H1 (cell line): ENCODE measurements around the gene PHACTR1. TPM values are rescaled to one million over a fixed set of nuclear protein-coding genes. Genes with fewer than 3 reads are reported as not detected.

Experiments
- CTCF ChIA-PET: fragments of 300-600 bp; sonication (Branson Sonifier 250); formaldehyde crosslinking; loops from one replicate; lab custom pipeline; 2021; ENCODE audit not compliant: partially characterized antibody; lab: Charles Lee
- POLR2A ChIA-PET: fragments of 300-600 bp; sonication (Branson Sonifier 250); formaldehyde crosslinking; loops from one replicate; lab custom pipeline; 2021; ENCODE audit warnings: inconsistent platforms; ENCODE audit not compliant: partially characterized antibody; lab: Charles Lee
- DNase-seq, 2 experiments: peaks; one replicate each; pipeline versions ENCODE4 v3.0.0 to v3.0.0-alpha.2; 2010 to 2022; ENCODE audit warnings: low spot score in 2 of 2, low read depth in 1 of 2, mixed read lengths in 1 of 2
- FAIRE-seq: peaks from 2 replicates; lab custom pipeline; 2011; peaks lifted over from hg19 to GRCh38; lab: Jason Lieb, UNC
- H2AFZ ChIP-seq: 2 replicates; pipeline ENCODE4 v1.8.1; 2012; ENCODE audit warnings: low read length, inconsistent platforms
- H2AK5ac ChIP-seq: 2 replicates; pipeline ENCODE4 v1.6.1; 2013; ENCODE audit warnings: low read depth, low read length
- H2BK120ac ChIP-seq: replicated peaks from 2 replicates; pipeline ENCODE3; 2013; ENCODE audit warnings: low read depth, low read length, inconsistent platforms
- H2BK12ac ChIP-seq: 2 replicates; pipeline ENCODE4 v1.6.1; 2013; ENCODE audit warnings: low read depth, low read length
- H2BK15ac ChIP-seq: 2 replicates; pipeline ENCODE4 v1.6.1; 2013; ENCODE audit warnings: low read length
- H2BK20ac ChIP-seq: 2 replicates; pipeline ENCODE4 v1.6.1; 2013; ENCODE audit warnings: low read length
- H2BK5ac ChIP-seq: 2 replicates; pipeline ENCODE4 v1.6.1; 2013; ENCODE audit warnings: low read depth, low read length
- H3K14ac ChIP-seq: 2 replicates; pipeline ENCODE4 v1.6.1; 2013; ENCODE audit warnings: inconsistent platforms; ENCODE audit not compliant: insufficient read length
- H3K18ac ChIP-seq: 2 replicates; pipeline ENCODE4 v1.6.1; 2013; ENCODE audit warnings: low read length; ENCODE audit errors: extremely low read depth
- H3K23ac ChIP-seq: 2 replicates; pipeline ENCODE4 v1.6.1; 2013; ENCODE audit warnings: inconsistent platforms; ENCODE audit not compliant: insufficient read length
- H3K23me2 ChIP-seq: 2 replicates; pipeline ENCODE4 v1.6.1; 2013; ENCODE audit warnings: low read depth, low read length
- H3K27ac ChIP-seq: 2 replicates; pipeline ENCODE4 v1.6.1; 2011; ENCODE audit warnings: low read depth, low read length, inconsistent platforms
- H3K27me3 ChIP-seq, 4 experiments: replicated peaks in 1 of 4; 1 replicate in 1 of 4; 2 replicates in 3 of 4; pipeline versions ENCODE4 v1.6.1 to v1.8.1; 2011 to 2013; ENCODE audit warnings: low read length in 3 of 4, mild to moderate bottlenecking in 3 of 4, inconsistent platforms in 2 of 4, mixed read lengths in 2 of 4, moderate library complexity in 1 of 4; ENCODE audit not compliant: control insufficient read depth in 3 of 4, insufficient read depth in 3 of 4; ENCODE audit errors: extremely low read depth in 1 of 4
- H3K36me3 ChIP-seq, 4 experiments: 2 replicates each; pipeline versions ENCODE4 v1.6.1 to v1.8.1; 2011 to 2013; ENCODE audit warnings: mild to moderate bottlenecking in 4 of 4, low read length in 3 of 4, moderate library complexity in 2 of 4, control low read depth in 1 of 4, inconsistent platforms in 1 of 4; ENCODE audit not compliant: insufficient read depth in 4 of 4, control insufficient read depth in 2 of 4
- H3K4ac ChIP-seq: replicated peaks from 2 replicates; pipeline ENCODE3; 2013; ENCODE audit warnings: low read length, low read depth, mixed read lengths, inconsistent platforms; ENCODE audit not compliant: insufficient read length
- H3K4me1 ChIP-seq, 4 experiments: replicated peaks in 1 of 4; 1 replicate in 1 of 4; 2 replicates in 3 of 4; pipeline versions ENCODE4 v1.6.1 to v1.8.1; 2011 to 2013; ENCODE audit warnings: low read length in 3 of 4, inconsistent platforms in 2 of 4, mixed read lengths in 1 of 4; ENCODE audit not compliant: insufficient read depth in 4 of 4, control insufficient read depth in 3 of 4
- H3K4me2 ChIP-seq, 2 experiments: 2 replicates each; pipeline versions ENCODE4 v1.6.1 to v1.8.1; 2011 to 2013; ENCODE audit warnings: low read depth in 2 of 2, low read length in 2 of 2, control low read depth in 1 of 2, inconsistent platforms in 1 of 2, mild to moderate bottlenecking in 1 of 2; ENCODE audit not compliant: insufficient read depth in 1 of 2
- H3K4me3 ChIP-seq, 4 experiments: fragments of 200-600, 300-600 bp in 1 of 4; sonication (generic), shearing (Covaris generic), sonication (Bioruptor Twin) in 1 of 4; 2 replicates each; pipeline versions ENCODE4 v1.5.1 to v1.8.1; 2011 to 2016; ENCODE audit warnings: low read length in 4 of 4, low read depth in 3 of 4, control low read depth in 2 of 4, inconsistent platforms in 2 of 4, mild to moderate bottlenecking in 2 of 4, mixed read lengths in 1 of 4, moderate library complexity in 1 of 4; ENCODE audit not compliant: insufficient read depth in 2 of 4; ENCODE audit errors: extremely low read depth in 1 of 4
- H3K56ac ChIP-seq: replicated peaks from 2 replicates; pipeline ENCODE3; 2013; ENCODE audit warnings: low read depth, mild to moderate bottlenecking, mixed read lengths, low read length, inconsistent platforms; ENCODE audit not compliant: insufficient read length
- H3K79me1 ChIP-seq: 2 replicates; pipeline ENCODE4 v1.6.1; 2013; ENCODE audit warnings: low read depth, low read length, control low read depth
- H3K79me2 ChIP-seq, 2 experiments: 2 replicates each; pipeline versions ENCODE4 v1.6.1 to v1.8.1; 2012 to 2013; ENCODE audit warnings: low read length in 2 of 2, mild to moderate bottlenecking in 2 of 2, inconsistent platforms in 1 of 2; ENCODE audit not compliant: insufficient read depth in 2 of 2, control insufficient read depth in 1 of 2
- H3K9ac ChIP-seq, 4 experiments: replicated peaks in 1 of 4; 1 replicate in 1 of 4; 2 replicates in 3 of 4; pipeline versions ENCODE4 v1.6.1 to v1.8.1; 2011 to 2013; ENCODE audit warnings: low read depth in 3 of 4, low read length in 3 of 4, control low read depth in 2 of 4, mild to moderate bottlenecking in 2 of 4, moderate library complexity in 2 of 4, inconsistent platforms in 1 of 4; ENCODE audit errors: extremely low read depth in 1 of 4
- H3K9me3 ChIP-seq, 2 experiments: 2 replicates each; pipeline versions ENCODE4 v1.6.1 to v1.8.1; 2012 to 2013; ENCODE audit warnings: mild to moderate bottlenecking in 2 of 2, moderate library complexity in 2 of 2, control low read depth in 1 of 2, inconsistent platforms in 1 of 2, low read depth in 1 of 2, low read length in 1 of 2, mixed read lengths in 1 of 2; ENCODE audit not compliant: insufficient read depth in 2 of 2
- H4K20me1 ChIP-seq, 2 experiments: replicated peaks in 1 of 2; 2 replicates each; pipeline versions ENCODE3 to v1.8.1; 2011 to 2013; ENCODE audit warnings: inconsistent platforms in 2 of 2, low read length in 2 of 2, mild to moderate bottlenecking in 1 of 2; ENCODE audit not compliant: insufficient read depth in 2 of 2, control insufficient read depth in 1 of 2
- H4K5ac ChIP-seq: 2 replicates; pipeline ENCODE4 v1.6.1; 2013; ENCODE audit warnings: low read length, low read depth, mixed read lengths, inconsistent platforms; ENCODE audit not compliant: insufficient read length
- H4K8ac ChIP-seq: 2 replicates; pipeline ENCODE4 v1.8.0; 2013; ENCODE audit warnings: mild to moderate bottlenecking, moderate library complexity, low read length, inconsistent platforms; ENCODE audit not compliant: insufficient read depth; ENCODE audit errors: extremely low read depth
- H4K91ac ChIP-seq: replicated peaks from 2 replicates; pipeline ENCODE3; 2013; ENCODE audit warnings: low read length, mixed read lengths, inconsistent platforms; ENCODE audit not compliant: insufficient read length
- GTF2F1 ChIP-seq: IDR thresholded peaks from 2 replicates; pipeline ENCODE4 v1.6.1; 2012; ENCODE audit warnings: low read depth, low read length, improper control_type of control experiment, borderline replicate concordance
- JUN ChIP-seq: IDR thresholded peaks from 2 replicates; pipeline ENCODE4 v1.6.1; 2011; ENCODE audit warnings: low read depth, mild to moderate bottlenecking, improper control_type of control experiment, low read length
- SRF ChIP-seq: IDR thresholded peaks from 2 replicates; pipeline ENCODE4 v1.6.1; 2011; ENCODE audit warnings: mild to moderate bottlenecking, low read depth, low read length, moderate library complexity
- WGBS, 2 experiments: shearing (Covaris generic) in 1 of 2; methylation state at CpG; one replicate each; pipeline versions ENCODE4 v1.1.6 to v1.1.7; 2013 to 2015; ENCODE audit warnings: low lambda C conversion rate in 2 of 2, mixed read lengths in 2 of 2, inconsistent platforms in 1 of 2, low coverage in 1 of 2, missing lambda C conversion rate in 1 of 2; ENCODE audit not compliant: insufficient replicate concordance in 2 of 2, insufficient coverage in 1 of 2, insufficient read length in 1 of 2; ENCODE audit errors: extremely low coverage in 1 of 2, missing lambda C conversion rate in 1 of 2; 5-methylcytosine and 5-hydroxymethylcytosine counted together
- polyA plus RNA-seq, 7 experiments: library from polyadenylated mRNA; depleted of rRNA in 3 of 7; stranded (reverse) in 5 of 7; unstranded in 2 of 7; fragments of >200 nt in 5 of 7; fragments of 200-250 nt in 2 of 7; gene quantifications; 1 replicate in 5 of 7; 2 replicates in 1 of 7; 4 replicates in 1 of 7; pipeline versions ENCODE4 v1.2.1 to v1.2.3, GENCODE V29; 2011 to 2013; ENCODE audit warnings: missing spikeins in 2 of 7, mixed read lengths in 2 of 7
- total RNA-seq: library from RNA; stranded (reverse); fragmentation: NEBNext Ultra II Directional; extraction: Animal tissue kit (Norgen Biotek cat#: 25700); gene quantifications from 2 replicates; pipeline ENCODE4 v1.2.1, GENCODE V29; 2021

The PHACTR1 gene
- total and polyA plus RNA-seq, 2 of the 8 experiments (the other 6 are each of a cell fraction or from before 2014, with no cell fraction given): 3.9 to 17.1 TPM

GRCh38 chr6:12811519-12811918 is 95.0 kb downstream of the PHACTR1 start:
- H3K9ac ChIP-seq: no peak overlapping the region
- H2AK5ac ChIP-seq: no peak overlapping the region
- no peak overlapping the region for H3K18ac ChIP-seq
- no peak overlapping the region for H3K23ac ChIP-seq
- H2AFZ ChIP-seq: no peak overlapping the region
- H3K4me3 ChIP-seq: no peak overlapping the region
- no peaks in the 10 kb centered on the region for H3K79me2 ChIP-seq
- H3K56ac ChIP-seq: no peak overlapping the region
- H3K9me3 ChIP-seq: no peaks in the 10 kb centered on the region
- WGBS, 2 experiments: 90% methylated on average over 8 of the region's 8 CpGs; no CpG with 5 or more reads in 1 of the 2 experiments
- CTCF ChIA-PET: interaction anchor here (0.6 to 1.0 kb wide), 2 partner anchors 37 to 110 kb away, joined by 3 to 4 read pairs; no protein-coding TSS in a partner anchor
- H4K8ac ChIP-seq: no peak overlapping the region
- H4K20me1 ChIP-seq: no peaks in the 10 kb centered on the region
- H2BK15ac ChIP-seq: no peak overlapping the region
- no peak overlapping the region for H2BK12ac ChIP-seq
- no peak overlapping the region for H2BK120ac ChIP-seq
- H3K27me3 ChIP-seq: no peaks in the 10 kb centered on the region
- no peak for DNase-seq
- H2BK20ac ChIP-seq: no peak overlapping the region
- no peaks in the 10 kb centered on the region; the same call in 1 of the 2 replicates for H3K79me1 ChIP-seq
- no peaks in the 10 kb centered on the region for H3K36me3 ChIP-seq
- H3K23me2 ChIP-seq: no peaks in the 10 kb centered on the region; the same call in none of the 2 replicates
- FAIRE-seq: no peak
- H3K4ac ChIP-seq: no peak overlapping the region
- TF ChIP-seq JUN: no peak
- TF ChIP-seq SRF: no peak
- no peak for TF ChIP-seq GTF2F1
- H4K5ac ChIP-seq: no peak overlapping the region
- no peak overlapping the region for H4K91ac ChIP-seq
- POLR2A ChIA-PET: interaction anchor here (0.6 kb wide), 1 partner anchor 620 kb away, joined by 4 read pairs; no protein-coding TSS in a partner anchor
- no peak overlapping the region for H3K27ac ChIP-seq
- no peak overlapping the region for H3K4me2 ChIP-seq
- H3K4me1 ChIP-seq: 0 out of 7 replicates have a peak, but pooled peaks cover 0 to 1% (median 0%) of the 10 kb centered on the region in 4 experiments
- no peak overlapping the region for H2BK5ac ChIP-seq
- no peak overlapping the region for H3K14ac ChIP-seq
